ENCODE results near the gene TBKBP1.

Gene TBKBP1

DNA sequence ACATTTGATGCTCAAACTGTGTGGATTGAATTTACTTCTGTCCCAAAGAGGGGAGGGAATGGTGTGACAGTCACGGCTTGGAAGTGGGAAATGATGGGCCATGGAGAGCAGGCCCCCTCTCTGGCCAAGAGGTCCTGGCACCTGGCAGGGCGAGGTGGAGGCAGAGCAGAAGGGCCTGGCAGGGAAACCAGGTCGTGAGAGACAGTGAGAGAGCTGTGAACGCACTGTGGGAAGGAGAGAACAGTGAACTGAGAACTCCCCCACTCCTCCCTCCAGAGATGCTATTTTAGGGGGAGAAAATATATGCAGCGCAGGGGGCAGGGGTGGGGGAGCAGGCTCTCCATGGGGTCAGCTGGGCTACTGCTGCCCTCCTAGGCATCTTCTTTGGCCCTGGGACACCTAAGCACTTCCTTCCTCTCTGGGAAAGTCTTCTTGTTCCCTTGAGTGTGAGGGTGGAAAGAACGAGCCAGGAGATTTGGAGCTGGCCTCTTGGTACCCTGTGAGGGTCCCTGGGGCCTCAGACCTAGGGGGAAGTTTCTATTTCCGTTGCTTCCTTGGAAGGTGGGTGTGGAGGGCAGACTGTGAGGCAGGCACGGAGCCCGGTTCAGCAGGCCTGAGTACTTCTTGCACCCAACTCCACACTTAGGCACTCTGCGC lies 21.8 kb downstream of the TBKBP1 start:
- no peak for DNase-seq (ENCODE audit: low spot score)

DNA sequence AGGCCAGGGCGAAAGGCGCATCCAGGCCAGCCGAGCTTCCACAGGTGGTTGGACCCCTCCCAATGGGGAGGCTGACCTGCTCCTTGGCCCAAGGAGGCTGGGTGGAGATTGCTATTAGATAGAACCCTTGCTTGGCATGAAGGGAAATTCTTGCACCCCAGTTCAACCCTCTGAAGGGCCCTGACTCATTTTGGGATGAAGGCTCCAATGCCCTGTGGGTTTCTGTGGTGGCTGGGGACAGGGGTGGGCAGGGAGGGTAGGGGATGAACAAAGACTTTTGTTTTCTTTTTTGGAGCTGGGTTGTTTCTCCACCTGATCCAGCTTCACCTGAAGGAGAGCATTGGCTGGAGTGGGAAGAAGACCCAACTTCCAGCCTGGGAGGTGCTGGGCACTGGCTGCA lies 22.4 kb downstream of the TBKBP1 start:
- DNase-seq (ENCODE audit: low spot score): no peak

DNA sequence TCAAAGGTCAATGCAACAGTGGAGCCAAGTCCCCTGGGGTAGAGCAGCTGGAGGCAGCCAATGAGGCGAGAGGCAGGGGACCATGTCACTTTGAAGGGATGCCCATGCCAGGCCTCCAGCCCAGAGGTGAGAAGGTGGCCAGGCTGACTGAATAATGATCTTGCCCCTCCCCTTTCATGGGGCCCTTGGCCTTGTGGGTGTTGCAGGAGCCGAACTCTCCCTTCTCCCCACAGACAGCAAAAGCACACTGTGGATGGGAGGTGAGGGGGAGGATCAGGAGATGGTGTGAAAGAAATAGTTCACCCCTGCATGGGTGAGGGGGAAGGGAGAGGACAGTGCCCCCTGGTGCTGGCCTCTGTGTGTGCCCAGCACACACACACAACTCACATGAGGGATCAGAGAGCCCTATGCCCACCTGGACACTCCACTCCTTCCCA lies 23.3 kb downstream of the TBKBP1 start:
- no peak for DNase-seq (ENCODE audit: low spot score)

DNA sequence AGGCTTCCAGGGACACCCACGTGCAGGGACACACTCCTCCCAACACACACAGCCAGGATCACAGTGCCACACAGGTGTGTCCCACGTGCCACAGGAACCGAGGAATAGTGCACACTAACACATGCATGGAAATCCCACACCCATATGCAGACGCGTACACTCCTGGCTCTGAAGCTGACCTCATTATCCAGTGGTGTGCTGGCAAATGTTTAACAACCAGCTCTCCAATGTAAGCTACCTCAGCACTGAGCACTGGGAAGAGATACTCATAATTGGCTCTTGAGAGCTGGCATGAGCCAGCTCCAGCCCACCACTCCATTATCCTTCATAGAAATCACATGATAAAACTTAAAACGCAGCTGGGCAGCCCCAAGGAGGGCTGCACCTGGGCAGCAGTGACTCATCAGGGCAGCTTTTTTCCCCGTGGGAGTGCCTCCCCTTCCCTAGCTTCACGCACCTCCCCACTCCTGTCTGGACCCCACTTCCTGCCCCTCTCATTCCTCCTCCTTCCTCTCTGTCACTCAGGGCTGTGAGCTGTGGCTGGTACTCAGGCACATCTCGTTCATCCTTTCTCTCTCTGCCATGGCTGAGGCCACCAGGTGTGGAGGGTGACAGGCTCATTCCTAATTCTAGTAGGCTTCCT lies 24.1 kb downstream of the TBKBP1 start:
- no peak for DNase-seq (ENCODE audit: low spot score)

DNA sequence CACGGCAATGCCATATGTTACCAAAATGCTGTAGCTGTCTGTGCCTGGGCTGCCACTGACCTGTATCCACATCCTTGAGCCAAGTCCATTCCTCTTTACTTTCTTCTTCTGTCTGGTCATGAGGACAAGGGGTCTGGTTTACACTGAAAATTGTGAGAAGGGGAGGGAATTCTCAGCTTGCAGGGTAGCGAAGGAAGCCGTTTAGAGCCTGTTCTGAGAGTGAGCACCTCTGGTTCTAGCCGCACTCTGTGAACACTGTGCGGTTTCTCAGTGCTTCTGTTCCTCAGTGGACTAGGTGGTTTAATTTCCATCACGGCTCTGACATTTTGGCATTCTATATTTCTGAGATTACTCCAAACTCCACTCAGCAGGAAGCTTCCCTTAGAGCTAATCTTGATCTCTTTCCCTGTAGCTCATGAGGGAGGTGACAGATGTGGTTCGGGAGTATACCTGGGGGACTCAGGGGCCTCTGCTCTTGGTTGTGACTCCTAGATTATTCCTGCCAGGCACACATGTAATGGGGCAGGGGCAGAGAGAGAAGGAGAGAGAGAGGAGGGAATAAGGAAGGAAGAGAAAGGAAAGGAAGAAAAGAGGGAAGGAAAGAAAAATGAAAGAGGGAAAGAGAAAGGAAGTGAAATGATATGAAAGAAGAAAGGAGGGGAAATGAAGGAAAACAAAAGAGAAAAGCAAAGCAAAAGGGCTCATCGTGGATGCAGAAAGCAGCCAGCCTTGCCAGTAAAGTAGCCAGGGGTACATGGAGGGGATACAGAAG lies 24.9 kb downstream of the TBKBP1 start:
- DNase-seq (ENCODE audit: low spot score): no peak

DNA sequence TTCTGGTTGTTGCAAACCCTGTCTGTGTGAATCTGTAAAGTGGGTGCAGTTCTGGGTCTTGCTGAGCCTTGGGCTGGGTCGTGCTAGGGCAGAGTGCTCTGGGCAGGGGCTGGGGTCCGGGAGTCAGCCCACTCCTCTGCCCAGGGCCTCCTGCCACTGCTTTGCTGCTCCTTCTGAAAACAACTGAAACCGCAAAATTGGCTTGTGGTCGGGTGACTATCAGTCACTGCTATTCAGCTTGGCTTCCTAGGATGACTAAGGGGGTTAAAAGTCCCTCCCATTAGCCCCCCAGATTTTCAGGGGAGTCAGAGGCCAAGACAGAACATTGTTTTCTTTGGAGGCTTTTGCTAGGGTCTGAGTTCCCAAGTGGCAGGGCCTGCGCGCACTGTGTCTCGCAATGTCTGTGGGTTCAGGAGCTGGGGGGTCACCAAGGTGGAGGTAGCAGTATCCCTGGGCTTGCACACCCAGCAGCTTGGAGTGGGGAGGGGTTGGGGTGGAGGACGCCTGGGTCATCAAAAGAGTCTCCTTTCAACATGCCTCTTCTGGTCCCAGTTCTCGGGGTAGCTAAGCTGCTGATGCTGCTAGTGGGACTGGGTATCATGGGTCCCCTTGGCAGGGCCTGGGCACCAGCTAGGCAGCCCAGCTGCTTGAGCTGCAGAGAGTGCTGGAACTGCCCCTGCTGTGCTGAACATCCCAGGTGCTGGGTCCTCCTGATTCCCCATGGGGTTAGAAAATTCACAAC lies 25.6 kb downstream of the TBKBP1 start:
- DNase-seq (ENCODE audit: low spot score): no peak

DNA sequence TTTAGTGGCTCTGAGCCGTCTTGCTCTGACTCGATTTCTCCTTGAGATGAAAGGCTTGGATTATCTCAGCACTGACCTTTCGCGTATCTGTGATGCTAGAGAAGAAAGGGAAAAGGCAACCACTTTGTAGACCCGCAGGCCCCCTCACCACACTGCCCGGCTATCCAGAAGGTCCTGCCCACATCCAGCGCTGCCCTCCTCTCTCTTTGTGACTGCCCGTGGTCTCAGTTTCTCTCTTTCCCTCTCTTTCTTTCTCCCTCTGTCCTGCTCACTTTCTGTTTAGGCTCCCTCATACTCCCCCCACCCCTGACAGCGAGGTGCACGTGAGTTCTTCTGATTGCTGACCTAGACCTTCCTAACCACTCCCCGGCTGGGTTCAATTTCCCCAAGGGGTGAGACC lies 26.2 kb downstream of the TBKBP1 start:
- DNase-seq (ENCODE audit: low spot score): no peak

DNA sequence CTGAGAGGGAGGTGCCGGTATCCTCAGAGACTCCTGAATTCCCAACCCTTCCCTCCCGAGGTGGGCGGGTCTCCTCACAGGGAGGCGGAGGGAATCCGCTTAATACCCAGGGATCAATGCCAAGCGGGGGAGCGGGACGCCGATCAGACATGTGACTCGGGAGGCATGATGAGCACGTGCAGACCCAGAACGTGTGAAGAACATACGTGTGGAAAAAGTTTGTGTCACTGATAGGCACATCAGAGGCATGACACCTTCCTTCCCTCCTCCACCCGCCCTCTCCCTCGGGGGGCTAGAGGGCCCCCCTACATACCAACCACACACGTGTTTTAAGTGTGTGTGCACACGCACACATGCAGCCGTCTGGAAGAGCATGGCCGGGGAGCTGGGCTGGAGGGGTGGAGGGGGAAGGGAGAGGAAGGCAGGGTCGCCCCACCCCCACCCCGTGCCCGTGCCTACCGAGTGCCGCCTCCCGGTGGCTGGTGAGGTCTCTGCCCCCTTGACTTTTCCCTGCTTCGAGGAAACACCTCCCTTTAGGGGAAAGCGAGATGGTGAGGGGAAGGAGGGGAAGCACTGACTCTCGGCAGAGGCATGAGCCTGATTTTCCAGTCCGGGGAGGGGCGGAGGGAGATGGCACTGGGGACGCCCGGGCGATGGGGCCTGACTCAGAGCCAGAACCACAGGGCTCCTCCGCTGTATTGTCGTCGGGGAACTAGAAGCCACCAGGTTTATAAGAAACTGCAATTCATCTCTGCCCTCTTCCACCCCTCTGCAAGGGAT lies 27.0 kb downstream of the TBKBP1 start:
- DNase-seq (ENCODE audit: low spot score): no peak

DNA sequence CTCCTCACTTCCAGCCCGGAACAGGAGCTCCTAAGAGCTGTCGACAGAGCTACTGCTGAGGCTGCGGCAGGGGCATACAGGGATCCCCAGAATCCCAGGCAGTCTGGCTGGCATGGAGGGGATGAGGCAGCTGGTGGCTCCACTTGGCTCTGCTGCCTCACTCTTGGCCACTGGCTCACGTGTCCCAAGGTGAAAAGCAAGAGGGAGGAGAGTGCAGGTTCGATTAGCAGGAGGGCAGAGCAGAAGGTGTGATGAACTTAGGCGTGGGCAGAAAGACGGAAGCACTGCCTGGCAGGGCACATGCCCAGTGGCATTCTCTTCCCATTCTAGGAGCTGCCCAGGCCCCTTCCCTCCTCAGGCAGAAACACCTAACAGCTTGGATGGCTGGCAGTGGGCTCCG lies 27.8 kb downstream of the TBKBP1 start:
- DNase-seq (ENCODE audit: low spot score): no peak

DNA sequence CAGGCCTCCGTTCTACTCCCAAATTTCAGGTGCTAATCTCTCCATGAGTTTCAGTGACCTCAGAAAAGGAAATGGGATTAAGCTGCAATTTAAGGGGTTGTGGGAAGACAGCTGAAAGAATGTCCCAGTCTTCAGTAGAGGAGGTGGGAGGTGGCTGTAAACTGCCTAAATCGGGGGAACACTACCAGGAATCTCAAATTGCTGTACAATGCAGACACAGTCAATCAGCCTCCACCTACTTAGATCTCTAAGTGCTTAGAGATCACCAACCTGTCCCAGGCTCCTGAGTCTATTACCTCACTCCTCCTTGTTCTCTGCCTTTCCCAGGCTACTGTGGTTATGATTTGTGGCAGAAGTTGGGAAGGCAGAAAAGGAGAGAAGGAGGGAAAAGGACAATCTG lies 30.7 kb downstream of the TBKBP1 start:
- DNase-seq (ENCODE audit: low spot score): no peak

DNA sequence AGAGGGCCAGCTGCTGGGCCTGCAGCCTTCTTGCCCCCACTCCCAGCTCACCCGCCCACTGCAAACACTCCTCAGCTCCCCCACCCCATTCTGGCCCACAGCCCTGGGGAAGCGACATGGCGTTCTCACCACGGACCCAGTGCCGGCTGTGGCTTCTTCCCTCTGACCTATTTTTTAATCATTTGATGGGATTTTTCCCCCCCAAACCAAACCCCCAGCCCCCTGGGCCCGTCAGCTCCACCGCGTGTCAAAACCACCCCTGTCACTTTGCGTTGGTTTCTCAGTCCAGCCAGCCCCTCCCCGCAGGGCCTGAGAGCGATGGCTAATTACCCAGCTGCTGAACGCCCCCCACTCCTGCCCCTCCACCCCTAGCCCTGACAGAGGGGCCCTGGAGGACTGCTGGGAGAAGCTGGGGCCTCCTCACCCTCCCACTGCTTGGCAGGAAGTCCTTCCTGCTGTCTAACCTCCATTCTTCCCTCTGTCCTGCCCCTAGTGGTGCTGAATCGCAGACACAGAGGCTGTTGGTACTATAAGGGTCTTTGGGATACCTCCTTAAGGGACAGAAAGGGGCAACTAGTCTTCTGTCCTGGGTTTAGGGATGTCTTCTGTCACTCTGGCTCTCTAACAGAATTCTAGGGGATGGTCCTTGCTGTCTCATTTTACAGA lies 31.6 kb downstream of the TBKBP1 start:
- DNase-seq (ENCODE audit: low spot score): no peak

DNA sequence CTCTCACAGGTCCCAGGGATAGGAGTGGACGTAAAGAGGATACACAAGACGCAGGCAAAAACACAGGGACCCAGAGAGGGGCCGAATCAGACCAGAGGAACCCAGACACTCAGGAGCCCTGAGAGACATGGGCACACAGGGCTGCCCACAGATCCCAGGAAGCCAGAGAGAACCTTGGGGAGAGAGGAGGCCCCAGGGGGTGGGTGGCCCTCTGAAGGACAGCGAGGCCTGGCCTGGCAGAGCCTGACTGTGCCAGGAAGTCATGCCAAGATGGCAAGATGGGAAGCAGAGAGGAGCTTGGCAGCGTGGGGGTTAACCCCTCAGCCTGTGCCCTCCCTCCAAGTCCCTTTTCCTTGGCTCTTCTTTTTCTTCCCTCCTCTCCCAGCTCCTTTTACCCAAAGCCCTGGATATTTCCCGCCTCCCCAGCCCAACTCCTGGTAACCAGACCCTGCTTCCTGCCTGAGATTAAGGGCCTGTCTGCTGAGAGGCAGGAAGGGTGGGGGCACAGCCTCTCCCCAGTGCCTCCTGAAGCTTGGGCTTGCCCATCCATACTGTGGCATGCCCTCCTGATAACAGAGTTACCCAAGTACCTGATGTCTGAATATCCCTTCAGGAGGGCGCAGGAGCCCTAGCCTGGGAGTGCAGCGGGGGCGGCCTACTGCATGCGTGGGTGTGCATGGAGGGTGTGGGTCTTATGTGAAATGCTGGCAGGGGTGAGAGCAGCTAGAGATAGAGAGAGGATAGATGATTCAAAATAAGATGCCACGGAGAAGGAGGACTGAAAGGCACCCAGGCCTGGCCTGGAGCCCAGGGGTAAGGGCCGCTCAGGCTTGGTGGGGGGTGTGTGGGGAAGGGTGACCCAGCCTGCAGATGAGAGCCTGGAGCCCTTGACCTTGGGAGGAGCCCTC lies 33.1 kb downstream of the TBKBP1 start:
- no peak for DNase-seq (ENCODE audit: low spot score)

DNA sequence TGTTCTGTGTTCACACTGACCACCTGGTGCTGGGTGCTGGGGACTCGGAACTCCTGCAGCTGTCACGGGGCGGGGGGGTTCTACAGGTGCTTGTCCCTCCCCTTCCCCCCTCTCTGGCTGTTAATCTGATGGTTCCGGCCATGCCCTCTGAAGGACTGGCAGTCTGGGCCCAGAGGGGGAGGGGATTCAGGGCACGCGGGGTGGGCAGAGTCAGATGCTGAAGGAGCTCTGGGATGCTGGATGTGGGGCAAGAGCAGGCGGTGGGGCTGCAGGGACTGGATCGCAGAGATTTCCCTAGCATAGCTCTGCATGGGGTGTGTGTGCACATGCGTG lies 33.7 kb downstream of the TBKBP1 start:
- no peak for DNase-seq (ENCODE audit: low spot score)

DNA sequence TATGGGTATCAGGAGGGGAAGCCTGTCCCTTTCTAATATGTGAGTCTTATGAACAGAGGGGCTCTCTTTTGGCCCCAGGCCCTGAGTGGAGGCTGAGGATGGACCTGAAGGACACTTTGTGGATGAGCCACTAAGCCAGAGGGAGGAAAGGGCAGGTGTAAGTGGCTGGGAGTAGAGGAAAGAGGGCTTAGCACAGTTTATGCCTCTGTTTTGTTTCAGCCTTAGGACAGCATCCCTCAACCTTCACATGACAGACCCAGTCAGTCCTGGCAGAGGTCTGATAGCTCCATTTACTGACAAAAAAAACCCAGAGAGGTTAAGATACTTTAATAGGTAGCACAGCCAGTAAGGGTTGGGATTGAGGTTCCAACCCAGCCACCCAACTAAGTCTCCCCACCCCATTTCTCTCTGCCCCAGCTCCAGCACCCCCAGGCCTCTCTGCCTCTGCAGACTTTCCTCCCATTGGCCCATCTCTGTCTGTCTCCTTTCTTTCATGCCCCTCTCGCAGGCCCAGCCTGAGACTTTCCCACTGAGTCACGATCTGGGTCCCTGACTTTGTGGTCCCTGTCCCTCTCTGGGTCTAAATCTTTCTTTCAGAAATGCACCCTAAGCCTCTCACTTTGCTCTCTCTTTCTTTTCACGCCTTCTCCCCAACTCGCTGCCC lies 34.4 kb downstream of the TBKBP1 start:
- DNase-seq (ENCODE audit: low spot score): no peak

DNA sequence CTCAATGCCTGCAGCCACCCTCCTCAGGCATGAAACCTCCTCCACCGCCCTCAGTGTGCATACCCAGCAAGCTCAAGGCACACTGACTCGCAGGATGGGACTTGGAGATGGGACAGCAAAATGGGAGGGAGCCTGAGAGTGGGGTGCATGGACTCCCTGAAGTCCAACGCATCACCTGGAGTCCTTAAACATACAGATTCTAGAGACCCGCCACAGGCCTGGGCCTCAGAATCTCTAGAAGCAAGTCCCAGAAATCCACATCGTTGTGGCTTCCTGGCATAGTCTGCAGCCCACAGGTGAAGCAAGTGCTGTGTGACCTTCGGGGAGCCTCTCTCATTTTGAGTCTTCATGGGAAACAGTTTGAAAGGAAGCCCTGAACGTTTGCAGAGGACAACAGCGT lies 35.5 kb downstream of the TBKBP1 start:
- DNase-seq (ENCODE audit: low spot score): no peak

DNA sequence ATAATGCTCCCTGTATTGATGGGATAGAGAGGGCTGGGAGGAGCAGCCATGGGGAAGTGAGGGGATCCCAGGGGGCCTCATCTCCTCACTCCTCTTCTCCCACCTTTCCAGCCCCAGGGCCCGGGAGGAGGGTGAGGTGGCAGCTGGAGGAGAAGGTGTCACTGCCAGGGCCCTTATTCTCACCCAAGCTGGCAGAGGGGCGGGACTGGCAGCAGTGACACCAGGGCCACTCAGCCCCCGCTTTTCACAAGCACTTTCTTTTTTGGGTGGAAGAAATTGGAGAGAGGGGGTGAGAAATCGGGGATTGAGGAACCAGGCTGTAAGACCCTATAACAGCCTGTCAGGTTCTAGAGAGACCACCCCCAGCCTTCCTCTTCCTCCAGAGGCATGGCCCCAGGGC lies 36.7 kb downstream of the TBKBP1 start:
- no peak for DNase-seq (ENCODE audit: low spot score)

DNA sequence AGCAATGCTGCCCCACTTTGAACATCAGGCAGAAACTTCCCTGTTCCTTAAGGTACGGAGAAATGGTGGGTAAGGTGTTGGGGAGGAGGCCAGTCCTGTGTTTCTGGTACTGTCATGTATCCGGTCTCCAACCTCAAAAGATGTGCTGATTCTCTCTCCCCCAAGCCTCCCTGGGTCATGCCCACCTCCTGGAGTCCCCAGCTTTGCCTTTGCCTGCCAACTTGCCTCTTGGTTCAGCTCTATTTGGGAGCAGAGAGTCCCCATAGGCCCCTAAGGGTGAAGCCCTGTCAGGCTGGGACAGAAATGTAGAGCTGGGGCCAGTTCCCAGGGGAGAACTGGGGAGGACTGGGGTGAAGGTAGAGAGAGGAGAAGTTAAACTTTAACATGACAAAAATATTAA lies 37.4 kb downstream of the TBKBP1 start:
- no peak for DNase-seq (ENCODE audit: low spot score)

DNA sequence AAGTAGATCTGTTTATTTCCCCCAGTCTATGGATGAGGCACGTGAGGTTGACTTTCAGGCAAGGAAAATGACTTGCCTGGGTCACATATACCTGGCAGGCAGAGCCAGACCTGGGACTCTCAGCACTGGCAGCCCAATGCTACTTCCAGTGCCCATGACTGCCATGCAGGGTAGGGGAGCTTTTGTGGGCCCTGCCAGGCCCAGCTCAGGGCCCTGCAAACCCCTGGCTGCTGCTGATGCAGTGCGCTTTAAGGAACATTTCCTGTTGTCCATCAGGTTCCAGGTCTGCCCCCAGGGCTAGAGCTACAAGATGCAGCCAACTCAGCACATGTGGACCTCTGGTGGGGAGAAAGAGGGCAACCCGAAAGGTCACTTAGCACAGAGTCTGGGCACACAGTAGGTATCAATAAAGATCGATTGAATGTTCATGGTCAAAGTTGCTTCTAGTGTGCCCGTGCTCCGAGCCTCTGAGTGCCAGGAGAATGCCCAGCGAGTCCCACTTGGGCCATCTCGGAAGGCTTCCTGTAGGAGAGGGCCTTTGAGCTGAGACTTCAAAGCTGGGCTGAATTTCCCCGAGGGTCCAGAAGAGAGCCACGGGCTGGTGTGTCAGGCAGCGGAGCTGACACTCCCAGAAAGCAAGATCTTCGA lies 38.6 kb downstream of the TBKBP1 start:
- no peak for DNase-seq (ENCODE audit: low spot score)

DNA sequence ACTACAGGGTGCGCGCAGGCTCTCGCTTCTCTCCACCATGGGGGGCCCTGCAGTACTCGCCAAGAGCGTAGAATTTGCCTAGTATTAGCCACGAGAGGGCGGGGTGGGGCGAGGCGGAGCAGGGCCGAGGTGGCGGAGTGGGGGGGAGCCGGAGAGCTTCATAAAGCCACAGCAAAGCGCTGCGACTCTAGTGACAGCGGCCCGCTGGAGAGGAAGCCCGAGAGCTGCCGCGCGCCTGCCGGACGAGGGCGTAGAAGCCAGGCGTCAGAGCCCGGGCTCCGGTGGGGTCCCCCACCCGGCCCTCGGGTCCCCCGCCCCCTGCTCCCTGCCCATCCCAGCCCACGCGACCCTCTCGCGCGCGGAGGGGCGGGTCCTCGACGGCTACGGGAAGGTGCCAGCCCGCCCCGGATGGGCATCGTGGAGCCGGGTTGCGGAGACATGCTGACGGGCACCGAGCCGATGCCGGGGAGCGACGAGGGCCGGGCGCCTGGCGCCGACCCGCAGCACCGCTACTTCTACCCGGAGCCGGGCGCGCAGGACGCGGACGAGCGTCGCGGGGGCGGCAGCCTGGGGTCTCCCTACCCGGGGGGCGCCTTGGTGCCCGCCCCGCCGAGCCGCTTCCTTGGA lies 39.2 kb downstream of the TBKBP1 start, which contains the start of gene TBX21:
Gene TBX21, plus strand, starts transcription at position 190 of the 627 bp plus-strand sequence. Its CDS starts 219 bp downstream, at position 409.
- DNase-seq (ENCODE audit: low spot score): no peak
